ENCODE results near the gene ATF3.

GRCh38 chr1:212565571-212566305 is 42.8 kb upstream of the ATF3 start:
- TF ChIP-seq CTCF (conservative IDR thresholded peaks at IDR 0.05 in 1 of 2, IDR thresholded peaks at IDR 0.05 in 1 of 2; ENCODE audit: low read depth in 1 of 2, low read length in 2 of 2) (no peak), EZH2 (IDR thresholded peaks at IDR 0.05; ENCODE audit: low read length, missing control alignments) (no peak)
